GM19099 (cell line): ENCODE data around the gene VPS13C.

Experiments
- POLR2A ChIP-seq: IDR thresholded peaks from 3 replicates; pipeline ENCODE4 v1.6.1; 2011; ENCODE audit warnings: low read depth; ENCODE audit not compliant: insufficient read length; ENCODE audit errors: extremely low read depth

The VPS13C gene

GRCh38 chr15:62060113-62060895 is at the start of gene VPS13C:
Gene VPS13C (minus strand): TSS chr15:62060447. CDS start chr15:62060374, 73 bp downstream.
- TF ChIP-seq POLR2A = peak; percentile 91

- no peak for TF ChIP-seq POLR2A
These were observed 49.2 kb upstream of the VPS13C start for GRCh38 chr15:62109437-62109836.

GRCh38 chr15:62108411-62108810 is 48.2 kb upstream of the VPS13C start:
- no peak for TF ChIP-seq POLR2A

GRCh38 chr15:62107571-62108121 is 47.4 kb upstream of the VPS13C start:
- no peak for TF ChIP-seq POLR2A

GRCh38 chr15:62106096-62106495 is 45.8 kb upstream of the VPS13C start:
- TF ChIP-seq POLR2A = no peak

- no peak for TF ChIP-seq POLR2A
These were observed 45.0 kb upstream of the VPS13C start for GRCh38 chr15:62105266-62105665.

- TF ChIP-seq POLR2A = no peak
These were observed 44.6 kb upstream of the VPS13C start for GRCh38 chr15:62104846-62105245.

GRCh38 chr15:62104401-62104800 is 44.2 kb upstream of the VPS13C start:
- TF ChIP-seq POLR2A = no peak

- no peak for TF ChIP-seq POLR2A
These were observed 43.2 kb upstream of the VPS13C start for GRCh38 chr15:62103431-62103830.

GRCh38 chr15:62099094-62099601 is 38.9 kb upstream of the VPS13C start:
- no peak for TF ChIP-seq POLR2A

- TF ChIP-seq POLR2A = no peak
These were observed 34.1 kb upstream of the VPS13C start for GRCh38 chr15:62094388-62094787.

- TF ChIP-seq POLR2A = no peak
These were observed 33.6 kb upstream of the VPS13C start for GRCh38 chr15:62093809-62094208.

GRCh38 chr15:62090988-62091387 is 30.7 kb upstream of the VPS13C start:
- no peak for TF ChIP-seq POLR2A

GRCh38 chr15:62089616-62090015 is 29.4 kb upstream of the VPS13C start:
- TF ChIP-seq POLR2A = no peak

- no peak for TF ChIP-seq POLR2A
These were observed 28.1 kb upstream of the VPS13C start for GRCh38 chr15:62088353-62088693.

GRCh38 chr15:62087671-62088352 is 27.6 kb upstream of the VPS13C start:
- no peak for TF ChIP-seq POLR2A

GRCh38 chr15:62085740-62086139 is 25.5 kb upstream of the VPS13C start:
- TF ChIP-seq POLR2A = no peak
